Iris pigment epithelial cell (primary cell): Measurements from ENCODE around the gene EMC7.
A peak's percentile ranks its signal among the peaks of the same experiment; 100 is the strongest.

Source experiments
- DNase-seq: peaks from one replicate; pipeline ENCODE4 v3.0.0-alpha.2; 2011; ENCODE audit warnings: low read depth

The EMC7 gene

DNA sequence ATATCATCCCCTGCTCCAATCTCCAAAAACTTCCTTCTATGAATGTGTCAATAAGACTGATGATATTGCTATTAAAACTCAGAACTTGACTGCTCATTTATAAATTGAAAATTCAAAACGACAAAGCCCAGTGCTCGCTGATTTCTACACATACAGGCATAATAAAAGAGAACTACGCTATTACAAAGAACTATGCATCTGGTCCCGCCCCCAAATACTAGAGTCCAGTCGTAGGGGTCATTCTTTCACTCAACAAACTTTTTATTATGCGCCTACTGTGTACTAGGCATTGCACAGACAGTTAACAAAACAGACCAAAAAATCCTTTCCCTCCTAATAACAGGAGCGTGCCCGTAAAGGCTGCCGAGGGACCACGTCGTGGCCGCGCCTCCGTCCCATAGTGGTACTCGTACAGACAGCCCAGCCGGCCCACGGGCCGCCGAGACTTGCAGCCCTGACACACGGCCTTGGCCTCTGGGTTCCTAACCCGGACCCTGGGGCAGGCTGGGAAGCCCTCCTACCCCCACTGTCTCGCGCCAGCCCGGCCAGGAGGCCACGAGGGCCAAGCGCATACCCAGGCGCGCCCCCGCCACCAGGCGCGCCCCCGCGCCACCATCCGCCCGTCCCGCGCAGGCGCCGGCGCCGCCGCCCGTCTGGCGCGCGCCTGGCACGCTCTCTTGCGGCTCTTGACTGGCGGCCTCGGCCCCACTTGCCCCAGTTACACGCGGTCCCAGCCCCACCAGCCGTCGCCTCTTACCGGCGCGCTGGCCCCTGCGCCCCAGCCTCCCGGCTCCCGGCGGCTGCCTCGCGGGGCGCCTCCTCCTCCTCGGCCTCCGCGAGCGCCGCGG is 63.4 kb downstream of the EMC7 start:
- DNase-seq, result peak; percentile 80
